T-helper 1 cell (primary cell): ENCODE results near the gene ITPR2.
"Not testable (repeated sequence)": the region's sequence is repeated elsewhere in the genome, so short reads cannot be mapped to it uniquely, and the experiment has no call there.

Experiments used
- DNase-seq, 5 donors: peaks; one replicate each; pipeline ENCODE4 v3.0.0-alpha.2; 2012 to 2020

The ITPR2 gene

GRCh38 chr12:26433701-26434100 is 399.3 kb downstream of the ITPR2 start:
- not testable (repeated sequence) for DNase-seq

GRCh38 chr12:26431211-26431610 is 401.8 kb downstream of the ITPR2 start:
- DNase-seq = no peak

- DNase-seq = not testable (repeated sequence)
These were observed 402.4 kb downstream of the ITPR2 start for GRCh38 chr12:26430596-26430995.

- no peak for DNase-seq
These were observed 403.8 kb downstream of the ITPR2 start for GRCh38 chr12:26429070-26429691.

GRCh38 chr12:26428420-26428819 is 404.6 kb downstream of the ITPR2 start:
- DNase-seq = no peak

- DNase-seq = no peak
These were observed 406.3 kb downstream of the ITPR2 start for GRCh38 chr12:26426652-26427051.

- no peak for DNase-seq
These were observed 407.3 kb downstream of the ITPR2 start for GRCh38 chr12:26425587-26426260.

GRCh38 chr12:26422839-26423398 is 410.1 kb downstream of the ITPR2 start:
- no peak for DNase-seq

- DNase-seq = no peak
These were observed 416.4 kb downstream of the ITPR2 start for GRCh38 chr12:26416550-26416949.

GRCh38 chr12:26410689-26411088 is 422.3 kb downstream of the ITPR2 start:
- no peak for DNase-seq

GRCh38 chr12:26406813-26407212 is 426.2 kb downstream of the ITPR2 start:
- no peak for DNase-seq

- DNase-seq = no peak
These were observed 426.6 kb downstream of the ITPR2 start for GRCh38 chr12:26406391-26406790.

GRCh38 chr12:26403601-26404000 is 429.4 kb downstream of the ITPR2 start:
- no peak for DNase-seq

GRCh38 chr12:26402648-26403047 is 430.3 kb downstream of the ITPR2 start:
- DNase-seq = no peak

- no peak for DNase-seq
These were observed 431.1 kb downstream of the ITPR2 start for GRCh38 chr12:26401874-26402273.

GRCh38 chr12:26400627-26401026 is 432.4 kb downstream of the ITPR2 start:
- DNase-seq = no peak

- DNase-seq = no peak
These were observed 433.6 kb downstream of the ITPR2 start for GRCh38 chr12:26399381-26399780.

GRCh38 chr12:26396402-26396801 is 436.6 kb downstream of the ITPR2 start:
- no peak for DNase-seq

- DNase-seq = no peak
These were observed 443.7 kb downstream of the ITPR2 start for GRCh38 chr12:26389343-26389742.

GRCh38 chr12:26384536-26384935 is 448.5 kb downstream of the ITPR2 start:
- DNase-seq = no peak

GRCh38 chr12:26383041-26383440 is 450.0 kb downstream of the ITPR2 start:
- no peak for DNase-seq

- no peak for DNase-seq
These were observed 452.1 kb downstream of the ITPR2 start for GRCh38 chr12:26380897-26381296.

GRCh38 chr12:26379777-26380467 is 453.1 kb downstream of the ITPR2 start:
- DNase-seq = no peak

- DNase-seq = no peak
These were observed 454.3 kb downstream of the ITPR2 start for GRCh38 chr12:26378711-26379110.
